Thyroid gland (tissue), 4 donors: ENCODE data around the gene GREB1L.

Experiments
- CTCF ChIP-seq, 6 experiments: fragments of 200-600 bp in 3 of 6; fragments of 450-650 bp in 3 of 6; sonication (generic) in 3 of 6; IDR thresholded peaks; one replicate each; pipeline ENCODE4 v1.5.1; 2016 to 2019; ENCODE audit warnings: antibody characterized with exemption in 6 of 6, mild to moderate bottlenecking in 2 of 6, inconsistent platforms in 1 of 6, moderate library complexity in 1 of 6
- POLR2A ChIP-seq, 2 donors: fragments of 450-650 bp; IDR thresholded peaks; one replicate each; pipeline ENCODE4 v1.6.1; 2017; ENCODE audit warnings: antibody characterized with exemption in 2 of 2, mild to moderate bottlenecking in 2 of 2, moderate library complexity in 1 of 2

- TF ChIP-seq POLR2A (IDR thresholded peaks at IDR 0.05) (no peak), CTCF (IDR thresholded peaks at IDR 0.05) (no peak)
Measured at GRCh38 chr18:21481739-21482138, 239.7 kb downstream of the GREB1L start.
